Caco-2 (cell line): ENCODE measurements around the gene SLC9C2. TPM values are rescaled to one million over a fixed set of nuclear protein-coding genes. Genes with fewer than 3 reads are reported as not detected.
"Not testable (repeated sequence)": the region's sequence is repeated elsewhere in the genome, so short reads cannot be mapped to it uniquely, and the experiment has no call there.

Source experiments
- BruUV-seq: library from RNA; stranded (reverse); fragments of 400-500 nt; replicated peaks from 2 replicates; lab custom pipeline; 2021; lab: Mats Ljungman, UMichigan
- CTCF ChIA-PET: fragments of 300-600 bp; sonication (Branson Sonifier 250); formaldehyde crosslinking; loops from one replicate; lab custom pipeline; 2022; ENCODE audit warnings: antibody characterized with exemption; lab: Charles Lee
- POLR2A ChIA-PET: fragments of 300-600 bp; sonication (Branson Sonifier 250); formaldehyde crosslinking; loops from one replicate; lab custom pipeline; 2022; ENCODE audit warnings: antibody characterized with exemption; lab: Charles Lee
- DNase-seq, 2 experiments: peaks; one replicate each; pipeline versions ENCODE4 v3.0.0 to v3.0.0-alpha.2; 2020 to 2022
- H3K27me3 ChIP-seq: replicated peaks from 2 replicates; pipeline ENCODE4 v1.6.0; 2011; ENCODE audit warnings: low read length; ENCODE audit not compliant: control insufficient read depth, insufficient read depth
- H3K36me3 ChIP-seq: 2 replicates; pipeline ENCODE4 v1.5.1; 2011; ENCODE audit warnings: low read length; ENCODE audit not compliant: control insufficient read depth, insufficient read depth
- H3K4me1 ChIP-seq: fragments of 250-450 bp; sonication (Bioruptor Pico); 2 replicates; pipeline ENCODE4 v1.5.1; 2020; ENCODE audit warnings: mild to moderate bottlenecking
- H3K4me3 ChIP-seq: 2 replicates; pipeline ENCODE4 v1.5.1; 2011; ENCODE audit warnings: low read depth, mild to moderate bottlenecking, control low read depth, low read length
- H3K9me3 ChIP-seq: fragments of 250-450 bp; sonication (Bioruptor Pico); 2 replicates; pipeline ENCODE4 v1.5.1; 2020; ENCODE audit warnings: mild to moderate bottlenecking, moderate library complexity
- H3K27ac Mint-ChIP-seq: one replicate; pipeline ENCODE4 v1.8.0; 2022; ENCODE audit warnings: mixed read lengths; ENCODE audit not compliant: unreplicated experiment
- H3K27me3 Mint-ChIP-seq: one replicate; pipeline ENCODE4 v1.8.0; 2022; ENCODE audit warnings: mixed read lengths; ENCODE audit not compliant: insufficient read depth, unreplicated experiment
- H3K36me3 Mint-ChIP-seq: one replicate; pipeline ENCODE4 v1.8.0; 2022; ENCODE audit warnings: mild to moderate bottlenecking, mixed read lengths; ENCODE audit not compliant: insufficient read depth, unreplicated experiment
- H3K4me1 Mint-ChIP-seq: one replicate; pipeline ENCODE4 v1.8.0; 2022; ENCODE audit warnings: low read depth, mixed read lengths; ENCODE audit not compliant: unreplicated experiment
- H3K4me3 Mint-ChIP-seq: one replicate; pipeline ENCODE4 v1.8.0; 2022; ENCODE audit warnings: mild to moderate bottlenecking, moderate library complexity, mixed read lengths; ENCODE audit not compliant: unreplicated experiment
- H3K9me3 Mint-ChIP-seq: one replicate; pipeline ENCODE4 v1.8.0; 2022; ENCODE audit warnings: mixed read lengths; ENCODE audit not compliant: unreplicated experiment
- intact Hi-C: fragments of 100-400 bp; cut with micrococcal nuclease; formaldehyde crosslinking; loops from one replicate; pipeline ENCODE4 v1.10.0; 2022; ENCODE audit not compliant: unreplicated experiment
- total RNA-seq: library from RNA; stranded (reverse); gene quantifications from 2 replicates; pipeline ENCODE4 v1.2.3, GENCODE V29; 2022
- TF ChIP-seq, protein P1 (sequence below), 2 experiments: fragments of 200-600 bp in 1 of 2; IDR thresholded peaks; 1 replicate in 1 of 2; 2 replicates in 1 of 2; pipeline versions ENCODE4 v1.5.1 to v1.8.0; 2011 to 2022; ENCODE audit warnings: antibody characterized with exemption in 1 of 2, control low read depth in 1 of 2, inconsistent platforms in 1 of 2, low read depth in 1 of 2, low read length in 1 of 2, mild to moderate bottlenecking in 1 of 2, moderate library complexity in 1 of 2; ENCODE audit not compliant: insufficient read depth in 1 of 2, severe bottlenecking in 1 of 2, unreplicated experiment in 1 of 2

Gene SLC9C2
- total RNA-seq, 1 experiment from 2014 or later: not detected

DNA sequence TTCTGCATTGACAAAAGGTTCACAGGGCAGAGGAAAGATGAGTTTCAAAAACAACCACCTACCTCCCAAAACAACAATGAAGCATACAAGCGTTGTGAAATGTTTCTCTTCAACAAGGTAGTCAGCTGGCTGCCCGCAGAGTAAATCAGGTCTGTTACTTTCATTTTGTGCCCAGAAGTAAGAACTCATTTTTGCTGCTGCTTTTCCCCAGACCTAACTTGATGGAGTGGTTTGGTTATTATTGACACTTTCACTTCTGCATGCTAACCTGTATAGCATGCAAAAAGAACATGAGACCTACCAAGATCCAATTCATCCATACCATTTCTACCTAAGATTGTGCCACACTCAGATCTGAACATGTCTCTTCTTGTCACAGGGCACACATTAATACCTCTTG lies 1.3 kb downstream of the SLC9C2 start:
- H3K4me3 ChIP-seq: no peak overlapping the region
- Mint-ChIP-seq H3K9me3 (peaks cover 9% of the 10 kb centered on the region), H3K27me3 (no peaks in the 10 kb centered on the region), H3K27ac (no peak overlapping the region), H3K36me3 (no peaks in the 10 kb centered on the region), H3K4me3 (no peak overlapping the region), H3K4me1 (peaks cover 8% of the 10 kb centered on the region)
- DNase-seq: no peak
- H3K4me1 ChIP-seq: peaks cover 11% of the 10 kb centered on the region
- ChIA-PET POLR2A (no interaction called here), CTCF (no interaction called here)
- H3K36me3 ChIP-seq: no peaks in the 10 kb centered on the region
- 0 out of 2 replicates have a peak, but pooled peaks cover 3% of the 10 kb centered on the region for H3K9me3 ChIP-seq
- no peaks in the 10 kb centered on the region for H3K27me3 ChIP-seq
- no TSS peak for BruUV-seq
- TF ChIP-seq, protein P1, sequence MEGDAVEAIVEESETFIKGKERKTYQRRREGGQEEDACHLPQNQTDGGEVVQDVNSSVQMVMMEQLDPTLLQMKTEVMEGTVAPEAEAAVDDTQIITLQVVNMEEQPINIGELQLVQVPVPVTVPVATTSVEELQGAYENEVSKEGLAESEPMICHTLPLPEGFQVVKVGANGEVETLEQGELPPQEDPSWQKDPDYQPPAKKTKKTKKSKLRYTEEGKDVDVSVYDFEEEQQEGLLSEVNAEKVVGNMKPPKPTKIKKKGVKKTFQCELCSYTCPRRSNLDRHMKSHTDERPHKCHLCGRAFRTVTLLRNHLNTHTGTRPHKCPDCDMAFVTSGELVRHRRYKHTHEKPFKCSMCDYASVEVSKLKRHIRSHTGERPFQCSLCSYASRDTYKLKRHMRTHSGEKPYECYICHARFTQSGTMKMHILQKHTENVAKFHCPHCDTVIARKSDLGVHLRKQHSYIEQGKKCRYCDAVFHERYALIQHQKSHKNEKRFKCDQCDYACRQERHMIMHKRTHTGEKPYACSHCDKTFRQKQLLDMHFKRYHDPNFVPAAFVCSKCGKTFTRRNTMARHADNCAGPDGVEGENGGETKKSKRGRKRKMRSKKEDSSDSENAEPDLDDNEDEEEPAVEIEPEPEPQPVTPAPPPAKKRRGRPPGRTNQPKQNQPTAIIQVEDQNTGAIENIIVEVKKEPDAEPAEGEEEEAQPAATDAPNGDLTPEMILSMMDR (IDR thresholded peaks at IDR 0.05; ENCODE audit: insufficient read depth in 1 of 2, low read depth in 1 of 2, low read length in 1 of 2, severe bottlenecking in 1 of 2, unreplicated experiment in 1 of 2): no peak
- intact Hi-C loops: no loop called here

DNA sequence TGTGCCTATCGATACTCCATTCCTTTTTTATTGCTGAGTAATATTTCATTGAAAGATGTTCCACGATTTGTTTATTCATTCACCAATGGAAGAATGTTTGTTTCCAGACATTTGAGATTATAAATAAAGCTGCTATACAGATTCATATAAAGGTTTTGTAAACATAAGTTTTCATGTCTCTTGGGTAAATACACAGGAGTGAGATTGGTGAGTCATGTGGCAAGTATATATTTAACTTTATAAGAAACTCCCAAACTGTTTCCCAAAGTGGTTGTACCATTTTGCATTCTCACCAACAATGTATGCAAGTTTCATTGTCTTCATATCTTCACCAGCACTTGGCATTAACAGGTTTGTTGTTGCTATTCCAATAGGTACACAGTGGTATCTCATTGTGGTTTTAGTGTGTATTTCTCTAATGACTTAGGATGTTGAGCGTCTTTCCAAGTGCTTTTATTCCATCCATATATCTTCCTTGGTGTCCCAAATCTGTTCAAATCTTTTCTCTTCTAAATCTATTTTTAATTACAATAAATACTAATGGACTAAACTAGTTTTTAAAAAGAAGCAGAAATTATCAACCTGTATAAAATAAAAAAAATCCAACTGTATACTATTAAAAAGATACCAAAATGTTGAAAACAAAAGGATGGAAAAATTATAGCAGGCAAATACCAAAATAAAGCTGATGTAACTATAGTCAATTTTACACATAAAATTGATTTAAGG lies 6.6 kb downstream of the SLC9C2 start:
- intact Hi-C loops: no loop called here
- H3K4me3 Mint-ChIP-seq: no peak overlapping the region
- Histone ChIP-seq H3K4me3 (no peak overlapping the region), H3K9me3 (0 out of 2 replicates have a peak, but pooled peaks cover 4% of the 10 kb centered on the region), H3K36me3 (no peaks in the 10 kb centered on the region), H3K4me1 (no peaks in the 10 kb centered on the region), H3K27me3 (no peaks in the 10 kb centered on the region)
- ChIA-PET CTCF (no interaction called here), POLR2A (no interaction called here)
- BruUV-seq: no TSS peak
- no peaks in the 10 kb centered on the region for H3K36me3 Mint-ChIP-seq
- H3K27me3 Mint-ChIP-seq: peaks cover 10% of the 10 kb centered on the region
- TF ChIP-seq, protein P1 (IDR thresholded peaks at IDR 0.05; ENCODE audit: insufficient read depth in 1 of 2, low read depth in 1 of 2, low read length in 1 of 2, severe bottlenecking in 1 of 2, unreplicated experiment in 1 of 2): no peak
- H3K27ac Mint-ChIP-seq: no peak overlapping the region
- no peak for DNase-seq
- no peaks in the 10 kb centered on the region for H3K9me3 Mint-ChIP-seq
- no peaks in the 10 kb centered on the region for H3K4me1 Mint-ChIP-seq

DNA sequence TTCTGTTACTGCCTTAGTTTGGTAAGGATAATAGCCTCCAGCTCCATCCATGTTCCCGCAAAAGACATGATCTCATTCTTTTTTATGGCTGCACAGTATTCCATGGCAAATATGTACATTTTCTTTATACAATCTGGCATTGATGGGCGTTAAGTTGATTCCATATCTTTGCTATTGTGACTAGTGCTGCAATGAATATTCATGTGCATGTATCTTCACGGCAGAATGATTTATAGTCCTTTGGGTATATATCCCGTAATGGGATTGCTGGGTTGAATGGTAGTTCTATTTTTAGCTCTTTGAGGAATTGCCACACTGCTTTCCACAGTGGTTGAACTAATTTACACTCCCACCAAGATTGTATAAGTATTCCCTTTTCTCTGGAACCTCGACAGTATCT lies 11.7 kb downstream of the SLC9C2 start:
- H3K27me3 ChIP-seq, H3K4me1 Mint-ChIP-seq, CTCF ChIA-PET, H3K4me3 Mint-ChIP-seq, BruUV-seq, DNase-seq, H3K4me3 ChIP-seq, H3K9me3 Mint-ChIP-seq, intact Hi-C loops, H3K36me3 Mint-ChIP-seq, H3K27ac Mint-ChIP-seq, H3K4me1 ChIP-seq, H3K9me3 ChIP-seq, POLR2A ChIA-PET, H3K36me3 ChIP-seq: not testable (repeated sequence)
- peaks cover 12% of the 10 kb centered on the region for H3K27me3 Mint-ChIP-seq
